RWPE1 (cell line): ENCODE data around the gene ANKHD1.

Experiments
- CTCF ChIA-PET: fragments of 350-600 bp; sonication (Branson Sonifier 250); formaldehyde crosslinking; extraction: SDS; loops from one replicate; lab custom pipeline; 2021; lab: Yijun Ruan, JAX
- POLR2A ChIA-PET: fragments of 400-600 bp; formaldehyde crosslinking; extraction: SDS; loops from one replicate; lab custom pipeline; 2020; ENCODE audit warnings: antibody characterized with exemption; ENCODE audit not compliant: low non-redundant PET; lab: Yijun Ruan, JAX
- DNase-seq: peaks from one replicate; pipeline ENCODE4 v3.0.0; 2012; ENCODE audit warnings: low spot score
- H3K27ac ChIP-seq: fragments of 450-650 bp; 2 replicates; pipeline ENCODE4 v1.5.1; 2017
- CTCF ChIP-seq: fragments of 450-650 bp; conservative IDR thresholded peaks from 2 replicates; pipeline ENCODE4 v1.5.1; 2017; ENCODE audit warnings: low read depth, mild to moderate bottlenecking

Gene ANKHD1

GRCh38 chr5:140403613-140404012 is 2.0 kb downstream of the ANKHD1 start:
- CTCF ChIA-PET: interaction anchor here (0.7 kb wide), 1 partner anchor 141 kb away, joined by 4 read pairs; no protein-coding TSS in a partner anchor
- POLR2A ChIA-PET: no interaction called here
- no peak overlapping the region for H3K27ac ChIP-seq
- no peak for TF ChIP-seq CTCF
- no peak for DNase-seq

- ChIA-PET CTCF (interaction anchor here (0.6 kb wide), 2 partner anchors 138 to 310 kb away, joined by 3 read pairs; no protein-coding TSS in a partner anchor), POLR2A (no interaction called here)
- no peak overlapping the region for H3K27ac ChIP-seq
- DNase-seq: peak; percentile 37
- no peak for TF ChIP-seq CTCF
Observed at GRCh38 chr5:140408750-140409241, 7.2 kb downstream of the ANKHD1 start.

GRCh38 chr5:140413230-140413629 is 11.6 kb downstream of the ANKHD1 start:
- DNase-seq: no peak
- ChIA-PET POLR2A (no interaction called here), CTCF (no interaction called here)
- TF ChIP-seq CTCF: no peak
- no peak overlapping the region for H3K27ac ChIP-seq

- ChIA-PET POLR2A (no interaction called here), CTCF (interaction anchor here (0.5 to 0.7 kb wide), 3 partner anchors 13 to 238 kb away, joined by 3 to 4 read pairs (median 3); no protein-coding TSS in a partner anchor)
- H3K27ac ChIP-seq: no peak overlapping the region
- no peak for DNase-seq
- TF ChIP-seq CTCF: no peak
Observed at GRCh38 chr5:140417235-140417634, 15.6 kb downstream of the ANKHD1 start.

GRCh38 chr5:140418862-140419520 is 17.4 kb downstream of the ANKHD1 start:
- DNase-seq: no peak
- ChIA-PET POLR2A (no interaction called here), CTCF (interaction anchor here (0.5 to 0.6 kb wide), 2 partner anchors 162 to 675 kb away, joined by 4 read pairs; partner anchors contain the start of gene PCDHB2)
- H3K27ac ChIP-seq: no peak overlapping the region
- no peak for TF ChIP-seq CTCF

GRCh38 chr5:140420226-140420570 is 18.6 kb downstream of the ANKHD1 start:
- H3K27ac ChIP-seq: no peak overlapping the region
- ChIA-PET CTCF (no interaction called here), POLR2A (no interaction called here)
- DNase-seq: no peak
- TF ChIP-seq CTCF: no peak
